ENCODE results near the gene SSUH2.
"Not testable (repeated sequence)": the region's sequence is repeated elsewhere in the genome, so short reads cannot be mapped to it uniquely, and the experiment has no call there.

The SSUH2 gene

DNA sequence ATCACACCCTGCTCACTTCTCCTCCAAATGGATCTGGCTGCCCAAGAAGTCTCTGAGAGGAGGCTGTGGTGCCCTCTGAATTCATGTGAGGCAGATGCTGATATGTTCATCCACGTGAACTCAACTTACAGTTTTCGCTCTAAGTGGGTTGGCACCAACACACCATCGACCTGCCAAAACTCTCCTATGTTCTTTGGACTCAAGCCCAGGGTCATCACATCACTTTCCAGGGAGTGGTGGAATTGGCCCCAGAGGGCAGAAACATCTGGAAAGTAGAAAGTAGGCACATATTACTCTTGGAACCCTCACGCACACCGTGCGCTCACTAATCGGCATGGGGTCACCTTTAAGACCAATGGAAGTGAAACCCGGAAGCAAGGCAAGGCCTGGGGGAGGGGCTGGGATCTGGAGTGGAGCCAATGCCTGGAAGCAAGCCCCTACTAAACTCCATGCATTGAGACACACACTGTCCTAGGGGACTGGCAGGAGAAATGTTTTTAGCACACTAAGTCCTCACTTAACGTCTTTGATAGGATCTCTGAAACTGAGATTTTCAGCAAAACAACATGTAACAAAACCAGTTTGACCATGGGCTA is 41.4 kb downstream of the SSUH2 start:
- Mint-ChIP-seq H3K27ac (no peak overlapping the region), H3K27me3 (no peaks in the 10 kb centered on the region), H3K36me3 (no peaks in the 10 kb centered on the region), H3K4me3 (no peak overlapping the region), H3K9me3 (no peaks in the 10 kb centered on the region), H3K4me1 (no peaks in the 10 kb centered on the region)
- CTCF ChIA-PET = no interaction called here
- no peak for DNase-seq

DNA sequence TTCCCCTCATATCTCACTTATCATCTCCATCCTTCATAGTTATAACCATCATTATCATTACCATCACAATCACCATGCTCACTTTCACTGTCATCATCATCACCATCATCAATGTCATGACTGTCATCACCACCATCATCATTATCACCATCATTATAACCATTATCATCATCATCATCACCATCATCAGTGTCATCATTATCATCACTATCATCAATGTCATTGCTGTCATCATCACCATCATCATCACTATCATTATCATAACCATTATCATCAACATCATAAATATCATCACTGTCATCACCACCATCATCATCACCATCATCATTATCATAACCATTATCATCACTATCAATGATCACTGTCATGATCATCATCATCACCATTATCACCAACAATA is 44.1 kb downstream of the SSUH2 start:
- Mint-ChIP-seq H3K36me3 (no peaks in the 10 kb centered on the region), H3K27ac (no peak overlapping the region), H3K4me1 (no peaks in the 10 kb centered on the region), H3K4me3 (no peak overlapping the region), H3K27me3 (no peaks in the 10 kb centered on the region), H3K9me3 (no peaks in the 10 kb centered on the region)
- CTCF ChIA-PET = no interaction called here
- DNase-seq = no peak

DNA sequence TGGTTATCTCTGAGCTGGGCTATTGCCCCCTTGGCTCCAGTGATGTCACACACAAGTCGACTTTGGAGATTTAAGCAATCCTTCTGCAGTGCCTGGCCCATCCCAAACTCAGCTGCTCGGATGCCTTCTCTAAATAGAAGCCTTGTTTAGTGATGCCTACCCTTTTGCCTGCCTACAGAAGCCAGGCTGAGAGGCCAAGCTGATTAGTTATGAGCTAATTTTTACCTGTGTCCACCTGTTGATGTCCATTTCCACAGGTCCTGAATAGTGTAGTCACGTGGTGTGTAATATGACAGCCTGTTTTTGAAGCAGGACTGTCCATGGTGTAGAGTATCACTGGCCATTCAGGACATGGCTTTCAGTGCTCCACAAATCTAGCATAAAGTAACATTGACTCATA is 45.5 kb downstream of the SSUH2 start:
- H3K4me1 Mint-ChIP-seq = no peaks in the 10 kb centered on the region
- H3K4me3 Mint-ChIP-seq = no peak overlapping the region
- no peak overlapping the region for H3K27ac Mint-ChIP-seq
- H3K36me3 Mint-ChIP-seq = no peaks in the 10 kb centered on the region
- no peak for DNase-seq
- CTCF ChIA-PET = no interaction called here
- H3K27me3 Mint-ChIP-seq = no peaks in the 10 kb centered on the region
- H3K9me3 Mint-ChIP-seq = no peaks in the 10 kb centered on the region

DNA sequence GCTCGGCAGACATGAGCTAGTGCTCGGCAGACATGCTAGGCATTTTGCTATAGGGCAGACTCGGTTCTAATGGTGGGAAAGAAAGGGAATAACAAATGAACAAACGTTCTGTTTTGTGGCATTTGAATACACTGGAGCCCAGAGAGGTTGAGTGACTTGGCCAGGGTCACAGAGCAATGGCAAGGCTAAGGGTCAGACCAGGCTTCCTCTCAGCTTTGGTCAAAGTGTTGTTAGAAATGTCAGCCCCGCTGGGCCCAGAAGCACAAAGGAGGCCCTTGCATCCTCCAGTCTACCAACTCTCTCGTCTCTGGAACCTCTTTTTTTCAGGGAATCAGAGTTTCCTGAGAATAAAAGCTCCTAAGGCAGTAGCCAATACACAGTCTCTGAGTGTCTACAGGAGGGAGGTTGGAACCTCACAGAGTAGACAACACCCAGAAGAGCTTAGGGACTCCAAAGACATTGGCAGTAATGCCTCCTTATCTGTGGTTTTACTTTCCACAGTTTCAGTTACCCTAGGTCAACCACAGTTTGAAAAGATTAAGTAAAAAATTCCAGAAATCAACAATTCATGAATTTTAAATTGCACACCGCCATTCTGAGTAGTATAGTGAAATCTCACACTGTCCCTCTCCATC is 47.3 kb downstream of the SSUH2 start:
- no peak for DNase-seq
- H3K27ac Mint-ChIP-seq = no peak overlapping the region
- no peaks in the 10 kb centered on the region for H3K4me1 Mint-ChIP-seq
- CTCF ChIA-PET = no interaction called here
- H3K9me3 Mint-ChIP-seq = no peaks in the 10 kb centered on the region
- H3K36me3 Mint-ChIP-seq = no peaks in the 10 kb centered on the region
- H3K27me3 Mint-ChIP-seq = no peaks in the 10 kb centered on the region
- H3K4me3 Mint-ChIP-seq = no peak overlapping the region

DNA sequence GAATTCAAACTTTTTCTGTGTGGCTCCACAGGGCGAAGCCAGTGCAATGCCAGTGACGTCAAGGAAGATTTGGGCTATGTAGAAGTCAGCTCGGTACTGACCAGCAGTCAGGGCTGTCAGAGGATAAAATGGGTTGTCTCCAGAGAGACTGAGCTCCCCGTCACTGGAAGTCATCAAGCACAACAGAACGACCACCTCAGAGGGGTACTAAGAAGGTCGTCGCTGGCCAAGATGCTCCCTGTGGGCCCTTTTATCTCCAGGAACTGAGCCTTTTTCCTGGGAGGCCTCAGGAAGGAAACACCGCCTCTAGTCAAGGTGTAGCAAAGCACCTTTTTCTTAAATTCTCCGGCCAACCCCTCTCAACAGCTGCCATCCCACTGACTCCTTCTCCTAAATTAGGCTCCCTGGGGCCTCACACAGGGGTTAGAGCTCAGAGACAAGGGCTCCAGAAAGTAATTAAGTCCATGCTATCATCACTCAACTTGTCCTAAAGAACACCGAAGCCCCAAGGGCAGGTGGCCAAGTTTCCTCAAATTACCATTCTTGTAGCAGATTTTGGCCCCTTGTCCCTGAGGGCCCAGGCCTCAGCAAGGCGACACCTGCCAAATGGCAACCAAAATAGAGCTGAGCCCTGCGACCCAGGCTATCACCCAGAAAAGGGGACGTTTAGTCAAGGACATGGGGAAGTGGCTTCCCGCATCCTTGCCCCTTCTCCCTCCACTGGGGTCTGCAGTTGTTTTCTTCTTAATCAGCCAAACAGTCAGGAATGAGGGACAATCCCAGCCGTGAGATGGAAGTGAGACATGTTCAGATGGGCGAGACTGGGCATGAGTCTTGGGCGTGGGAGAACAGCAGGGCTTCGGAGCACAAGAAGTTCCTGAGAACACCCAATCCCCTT is 48.0 kb downstream of the SSUH2 start:
- CTCF ChIA-PET = no interaction called here
- Mint-ChIP-seq H3K4me3 (no peak overlapping the region), H3K4me1 (no peaks in the 10 kb centered on the region), H3K27me3 (no peaks in the 10 kb centered on the region), H3K9me3 (no peaks in the 10 kb centered on the region), H3K36me3 (no peaks in the 10 kb centered on the region), H3K27ac (no peak overlapping the region)
- no peak for DNase-seq

DNA sequence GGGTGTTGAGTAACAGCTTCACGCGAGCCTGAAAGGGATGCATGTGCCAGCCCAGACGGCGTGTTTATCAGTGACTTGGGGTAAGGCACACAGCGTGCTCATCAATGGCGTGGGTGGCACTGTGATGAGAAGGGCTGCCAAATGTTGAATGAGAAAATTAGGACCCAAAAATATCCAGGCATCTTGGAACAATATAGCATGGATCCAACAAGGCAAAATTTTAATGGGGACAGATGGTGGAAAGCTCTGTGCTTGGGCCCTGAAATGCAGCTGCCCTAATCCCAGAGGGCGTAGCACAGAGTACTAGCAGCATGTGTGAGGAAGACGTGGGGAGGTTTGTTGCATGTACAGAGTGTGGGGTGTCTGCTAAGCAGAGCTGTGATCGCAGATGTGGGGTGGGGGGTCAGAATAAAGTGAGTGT is 48.9 kb downstream of the SSUH2 start:
- Mint-ChIP-seq H3K4me3 (no peak overlapping the region), H3K36me3 (no peaks in the 10 kb centered on the region), H3K27me3 (no peaks in the 10 kb centered on the region), H3K4me1 (no peaks in the 10 kb centered on the region), H3K27ac (no peak overlapping the region), H3K9me3 (no peaks in the 10 kb centered on the region)
- DNase-seq = no peak
- CTCF ChIA-PET = no interaction called here

DNA sequence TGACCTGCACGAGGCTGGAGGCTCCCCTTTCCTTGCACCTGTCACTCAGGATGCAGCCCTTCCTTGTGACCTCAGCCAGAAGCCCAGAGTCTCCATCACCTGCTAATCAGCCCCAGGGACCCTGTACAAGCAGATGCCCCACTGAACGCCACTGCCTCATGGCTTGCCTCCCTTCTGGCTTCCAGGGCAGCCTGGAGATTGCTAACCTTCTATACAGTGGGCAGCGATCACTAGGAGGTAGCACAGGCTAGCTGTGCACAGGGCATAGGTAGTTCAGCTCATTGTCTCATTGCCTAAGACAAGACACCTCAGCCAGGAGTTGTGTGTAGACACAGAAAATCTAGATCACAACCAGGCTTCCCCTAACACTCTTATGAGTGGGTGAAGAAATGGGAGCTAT is 49.3 kb downstream of the SSUH2 start:
- H3K36me3 Mint-ChIP-seq = no peaks in the 10 kb centered on the region
- H3K9me3 Mint-ChIP-seq = no peaks in the 10 kb centered on the region
- DNase-seq = no peak
- CTCF ChIA-PET = no interaction called here
- H3K4me3 Mint-ChIP-seq = no peak overlapping the region
- no peaks in the 10 kb centered on the region for H3K4me1 Mint-ChIP-seq
- H3K27me3 Mint-ChIP-seq = no peaks in the 10 kb centered on the region
- H3K27ac Mint-ChIP-seq = no peak overlapping the region

DNA sequence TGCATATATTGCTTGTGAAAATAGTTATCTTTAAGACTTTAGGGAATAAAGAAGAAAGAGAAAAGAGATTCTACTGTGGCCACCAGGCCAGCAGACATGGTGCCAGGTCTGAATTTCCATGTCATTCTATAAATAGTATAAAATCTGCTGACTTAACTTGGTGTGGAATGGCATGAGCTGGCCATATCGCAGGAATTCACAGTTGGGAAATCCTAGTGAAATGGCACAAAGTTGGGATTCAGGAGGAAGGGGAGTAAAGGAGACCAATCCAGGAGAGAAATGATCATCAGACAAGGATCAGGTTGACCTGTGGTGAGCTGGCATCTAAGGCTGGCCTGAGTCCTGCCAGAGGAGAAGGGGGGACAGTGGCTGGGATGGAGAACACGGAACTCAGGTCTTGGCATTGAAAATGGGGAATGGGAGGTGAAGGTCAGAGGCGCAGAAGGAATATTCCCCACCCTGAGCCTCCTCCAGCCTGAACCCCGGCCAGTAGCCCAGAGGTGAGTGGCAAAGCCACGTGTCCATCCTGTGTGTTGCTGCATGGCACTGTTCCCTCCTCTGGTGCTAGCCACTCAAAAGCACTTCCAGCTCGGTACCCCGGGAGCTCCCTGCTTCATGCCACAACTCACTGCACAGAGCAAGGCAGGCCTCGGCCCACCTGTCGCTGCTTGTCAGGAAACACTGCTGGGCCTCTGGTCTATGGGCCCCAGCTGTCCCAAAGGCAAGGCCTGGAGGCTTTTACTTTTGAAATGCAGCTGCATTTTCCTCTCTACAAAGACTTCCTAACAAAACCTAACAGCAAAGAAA is 51.4 kb downstream of the SSUH2 start:
- CTCF ChIA-PET = no interaction called here
- Mint-ChIP-seq H3K27ac (no peak overlapping the region), H3K27me3 (no peaks in the 10 kb centered on the region), H3K36me3 (no peaks in the 10 kb centered on the region), H3K4me3 (no peak overlapping the region), H3K9me3 (no peaks in the 10 kb centered on the region), H3K4me1 (no peaks in the 10 kb centered on the region)
- DNase-seq = no peak

DNA sequence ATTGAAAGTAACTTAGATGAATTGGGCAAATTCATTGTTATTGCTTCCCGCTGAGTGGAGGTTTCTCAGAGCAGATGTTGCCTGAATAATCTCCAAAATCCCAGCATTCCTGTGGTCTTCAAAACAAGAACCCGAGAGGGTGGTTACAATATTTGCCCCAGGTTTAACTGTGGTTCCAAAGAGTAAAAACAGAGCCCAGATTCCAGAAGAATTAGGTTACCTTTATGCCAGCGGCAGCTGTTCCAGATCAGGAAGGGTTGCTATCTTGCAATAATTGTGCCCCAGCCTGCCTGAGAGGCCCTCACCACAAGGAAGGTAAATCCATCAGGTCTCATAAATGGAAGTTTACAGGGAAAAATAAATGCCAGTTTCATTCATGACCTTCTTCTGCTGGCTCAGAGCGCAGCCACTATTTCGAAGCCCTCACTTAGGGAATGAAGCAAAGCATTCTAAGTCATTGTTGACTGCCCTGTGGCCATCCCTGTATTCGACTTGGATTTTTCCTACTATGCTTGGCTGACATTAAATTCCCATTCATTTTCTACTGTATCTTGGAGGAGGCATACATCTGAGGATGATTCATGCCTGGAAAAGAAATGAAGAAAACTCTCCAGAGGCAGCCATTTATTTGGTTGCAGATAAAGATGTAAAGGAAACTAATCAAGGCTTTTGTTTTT is 54.6 kb downstream of the SSUH2 start:
- Mint-ChIP-seq H3K4me1 (no peaks in the 10 kb centered on the region), H3K27me3 (no peaks in the 10 kb centered on the region), H3K9me3 (no peaks in the 10 kb centered on the region), H3K27ac (no peak overlapping the region), H3K4me3 (no peak overlapping the region), H3K36me3 (no peaks in the 10 kb centered on the region)
- CTCF ChIA-PET = no interaction called here
- DNase-seq = no peak

DNA sequence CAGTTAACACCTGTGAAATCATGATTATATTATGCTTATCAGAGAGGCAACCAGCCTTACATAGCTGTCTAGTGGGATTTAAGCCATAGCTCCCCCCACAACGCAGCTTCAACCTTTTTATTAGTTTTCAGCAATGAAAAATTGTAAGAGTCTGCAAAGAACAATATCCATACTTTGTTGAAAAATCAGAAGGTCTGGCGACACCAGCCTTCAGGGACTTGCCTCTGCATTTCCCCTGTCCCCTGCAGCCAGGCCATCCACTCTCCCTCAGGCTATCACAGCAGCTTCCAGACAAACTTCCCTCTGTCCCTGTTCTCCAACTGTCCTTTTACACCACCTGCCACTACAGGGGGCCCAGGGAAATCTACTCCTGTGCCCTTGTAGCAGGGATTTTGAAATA is 59.9 kb downstream of the SSUH2 start:
- no peak overlapping the region for H3K27ac Mint-ChIP-seq
- DNase-seq = no peak
- no peak overlapping the region for H3K4me3 Mint-ChIP-seq
- H3K4me1 Mint-ChIP-seq = no peaks in the 10 kb centered on the region
- H3K9me3 Mint-ChIP-seq = no peaks in the 10 kb centered on the region
- no peaks in the 10 kb centered on the region for H3K27me3 Mint-ChIP-seq
- H3K36me3 Mint-ChIP-seq = no peaks in the 10 kb centered on the region
- CTCF ChIA-PET = no interaction called here

DNA sequence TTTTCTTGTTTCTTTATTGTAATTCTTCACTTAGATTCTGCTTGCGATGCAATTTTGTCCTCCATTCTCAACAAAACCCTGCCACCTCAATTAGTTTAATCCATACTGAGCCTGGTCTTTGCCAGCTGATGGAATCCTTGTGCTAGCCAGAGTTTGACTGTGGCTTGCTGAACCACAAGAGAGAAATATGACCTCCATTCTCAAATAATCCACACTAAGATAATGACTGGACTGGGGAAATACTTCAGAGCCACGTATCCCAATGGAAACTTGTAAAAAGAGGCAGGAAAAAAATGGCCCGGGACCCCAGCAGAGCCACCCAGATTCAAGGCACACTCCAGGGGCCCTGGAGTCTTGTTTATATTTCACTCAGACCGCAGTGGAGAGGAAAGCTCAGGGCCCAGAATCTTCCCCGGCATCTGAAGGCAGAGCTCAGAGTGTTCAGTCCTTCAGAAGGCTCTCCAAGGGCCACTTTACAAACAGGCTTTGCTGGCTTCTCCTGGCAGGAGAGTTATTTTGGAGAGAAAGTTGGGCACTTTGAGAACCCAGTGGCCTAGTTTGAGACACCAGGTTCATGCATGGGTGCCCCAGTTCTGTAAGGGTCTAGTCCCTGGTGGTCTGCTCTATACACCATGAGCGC is 62.7 kb downstream of the SSUH2 start:
- H3K27me3 Mint-ChIP-seq = no peaks in the 10 kb centered on the region
- DNase-seq = no peak
- no peak overlapping the region for H3K27ac Mint-ChIP-seq
- no peaks in the 10 kb centered on the region for H3K36me3 Mint-ChIP-seq
- no peak overlapping the region for H3K4me3 Mint-ChIP-seq
- no peaks in the 10 kb centered on the region for H3K4me1 Mint-ChIP-seq
- no peaks in the 10 kb centered on the region for H3K9me3 Mint-ChIP-seq
- CTCF ChIA-PET = no interaction called here

DNA sequence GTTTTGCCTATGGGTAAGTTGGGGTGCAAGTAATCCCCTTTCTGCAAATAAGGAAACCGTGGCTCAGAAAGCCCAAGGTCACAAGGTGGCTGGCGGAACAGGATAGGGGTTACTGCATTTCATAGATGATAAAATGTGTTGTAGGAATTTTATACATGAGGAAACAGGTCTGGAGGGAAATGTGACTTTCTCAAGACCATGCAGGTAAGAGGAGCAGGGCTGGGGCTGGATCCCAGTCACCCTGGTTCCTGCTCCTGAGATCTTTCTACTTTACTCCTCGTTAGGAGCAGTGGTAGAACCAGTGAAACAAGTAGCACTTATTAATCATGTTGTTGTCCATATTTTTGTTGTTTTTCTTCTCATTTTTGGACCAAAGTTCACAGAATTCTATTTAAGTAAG is 63.2 kb downstream of the SSUH2 start:
- no peaks in the 10 kb centered on the region for H3K27me3 Mint-ChIP-seq
- DNase-seq = no peak
- H3K36me3 Mint-ChIP-seq = no peaks in the 10 kb centered on the region
- H3K4me3 Mint-ChIP-seq = no peak overlapping the region
- H3K4me1 Mint-ChIP-seq = no peaks in the 10 kb centered on the region
- CTCF ChIA-PET = no interaction called here
- H3K9me3 Mint-ChIP-seq = no peaks in the 10 kb centered on the region
- no peak overlapping the region for H3K27ac Mint-ChIP-seq

DNA sequence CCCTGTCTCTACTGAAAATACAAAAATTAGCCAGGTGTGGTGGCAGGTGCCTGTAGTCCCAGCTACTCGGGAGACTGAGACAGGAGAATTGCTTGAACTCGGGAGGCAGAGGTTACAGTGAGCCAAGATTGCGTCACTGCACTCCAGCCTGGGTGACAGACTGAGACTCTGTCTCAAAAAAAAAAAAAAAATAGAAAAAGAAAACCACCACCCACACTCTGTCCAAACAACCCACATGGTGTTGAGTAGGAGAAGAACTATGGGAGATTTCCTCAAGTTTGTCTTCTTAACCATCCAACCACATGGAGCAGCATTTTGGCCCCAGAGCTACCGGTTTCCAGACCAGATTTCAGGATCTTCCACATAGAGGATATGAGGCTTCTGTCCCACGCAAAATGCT is 64.2 kb downstream of the SSUH2 start:
- H3K4me1 Mint-ChIP-seq, H3K36me3 Mint-ChIP-seq, DNase-seq, H3K27ac Mint-ChIP-seq, H3K4me3 Mint-ChIP-seq, CTCF ChIA-PET, H3K27me3 Mint-ChIP-seq, H3K9me3 Mint-ChIP-seq: not testable (repeated sequence)

DNA sequence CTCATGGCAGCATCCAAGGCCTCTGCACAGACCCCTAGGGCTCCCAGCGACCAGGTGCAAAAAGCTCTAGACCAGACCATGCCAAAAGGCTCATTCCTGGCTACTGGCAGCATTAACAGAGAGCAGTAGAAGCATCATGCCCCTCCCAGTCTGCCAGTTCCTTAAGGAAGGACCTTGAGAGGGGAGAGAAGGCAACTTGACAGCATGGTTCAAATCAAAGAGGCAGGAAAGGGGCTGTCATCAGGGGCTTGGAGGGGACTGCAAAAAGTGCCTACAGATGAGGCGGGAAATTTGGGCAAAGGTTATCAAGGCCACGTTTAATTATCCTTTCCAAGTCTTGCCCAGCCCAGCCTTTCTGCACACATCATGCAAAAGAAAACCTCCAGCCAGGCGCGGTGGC is 64.7 kb downstream of the SSUH2 start:
- Mint-ChIP-seq H3K9me3 (no peaks in the 10 kb centered on the region), H3K4me3 (no peak overlapping the region), H3K36me3 (no peaks in the 10 kb centered on the region), H3K27me3 (no peaks in the 10 kb centered on the region), H3K27ac (no peak overlapping the region), H3K4me1 (no peaks in the 10 kb centered on the region)
- no peak for DNase-seq
- CTCF ChIA-PET = no interaction called here

All from activated naive CD4-positive, alpha-beta T cell treated with anti-CD3 and anti-CD28 coated beads, Interleukin-2, amount 10 ng/mL, durations not matched to agents 7 days and 5 days (primary cell).